Measurements from ENCODE around the gene TMEM120B.

- no peak for TF ChIP-seq MXI1 (IDR thresholded peaks at IDR 0.05; ENCODE audit: borderline replicate concordance, low read depth, low read length)
- TF ChIP-seq, protein P1, sequence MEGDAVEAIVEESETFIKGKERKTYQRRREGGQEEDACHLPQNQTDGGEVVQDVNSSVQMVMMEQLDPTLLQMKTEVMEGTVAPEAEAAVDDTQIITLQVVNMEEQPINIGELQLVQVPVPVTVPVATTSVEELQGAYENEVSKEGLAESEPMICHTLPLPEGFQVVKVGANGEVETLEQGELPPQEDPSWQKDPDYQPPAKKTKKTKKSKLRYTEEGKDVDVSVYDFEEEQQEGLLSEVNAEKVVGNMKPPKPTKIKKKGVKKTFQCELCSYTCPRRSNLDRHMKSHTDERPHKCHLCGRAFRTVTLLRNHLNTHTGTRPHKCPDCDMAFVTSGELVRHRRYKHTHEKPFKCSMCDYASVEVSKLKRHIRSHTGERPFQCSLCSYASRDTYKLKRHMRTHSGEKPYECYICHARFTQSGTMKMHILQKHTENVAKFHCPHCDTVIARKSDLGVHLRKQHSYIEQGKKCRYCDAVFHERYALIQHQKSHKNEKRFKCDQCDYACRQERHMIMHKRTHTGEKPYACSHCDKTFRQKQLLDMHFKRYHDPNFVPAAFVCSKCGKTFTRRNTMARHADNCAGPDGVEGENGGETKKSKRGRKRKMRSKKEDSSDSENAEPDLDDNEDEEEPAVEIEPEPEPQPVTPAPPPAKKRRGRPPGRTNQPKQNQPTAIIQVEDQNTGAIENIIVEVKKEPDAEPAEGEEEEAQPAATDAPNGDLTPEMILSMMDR (conservative IDR thresholded peaks at IDR 0.05; ENCODE audit: low read depth, low read length), result no peak
- TF ChIP-seq POLR2A (IDR thresholded peaks at IDR 0.05; ENCODE audit: low read depth, low read length), result no peak
- no peak for TF ChIP-seq RAD21 (IDR thresholded peaks at IDR 0.05; ENCODE audit: low read length)
- TF ChIP-seq RFX5 (IDR thresholded peaks at IDR 0.05; ENCODE audit: low read depth, low read length), result no peak
- TF ChIP-seq CEBPB (IDR thresholded peaks at IDR 0.05; ENCODE audit: low read depth, low read length), result no peak
- TF ChIP-seq CHD1 (IDR thresholded peaks at IDR 0.05; ENCODE audit: low read depth, low read length), result no peak
- no peak for TF ChIP-seq NFE2L2 (IDR thresholded peaks at IDR 0.05; ENCODE audit: low read depth, low read length)
- TF ChIP-seq BHLHE40 (IDR thresholded peaks at IDR 0.05; ENCODE audit: low read depth, low read length), result no peak
- no peak for TF ChIP-seq MAZ (IDR thresholded peaks at IDR 0.05; ENCODE audit: borderline replicate concordance, low read depth, low read length)
- no peak for TF ChIP-seq ELK1 (IDR thresholded peaks at IDR 0.05; ENCODE audit: borderline replicate concordance, low read depth, low read length)
- TF ChIP-seq, protein P2, sequence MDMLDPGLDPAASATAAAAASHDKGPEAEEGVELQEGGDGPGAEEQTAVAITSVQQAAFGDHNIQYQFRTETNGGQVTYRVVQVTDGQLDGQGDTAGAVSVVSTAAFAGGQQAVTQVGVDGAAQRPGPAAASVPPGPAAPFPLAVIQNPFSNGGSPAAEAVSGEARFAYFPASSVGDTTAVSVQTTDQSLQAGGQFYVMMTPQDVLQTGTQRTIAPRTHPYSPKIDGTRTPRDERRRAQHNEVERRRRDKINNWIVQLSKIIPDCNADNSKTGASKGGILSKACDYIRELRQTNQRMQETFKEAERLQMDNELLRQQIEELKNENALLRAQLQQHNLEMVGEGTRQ (IDR thresholded peaks at IDR 0.05; ENCODE audit: low read depth, low read length), result no peak
- no peak for TF ChIP-seq FOS (IDR thresholded peaks at IDR 0.05; ENCODE audit: low read depth, low read length)
Measured at GRCh38 chr12:121678716-121679300, 33.7 kb upstream of the TMEM120B start.

Measured in IMR-90 (cell line).